Mesenchymal stem cell (in vitro differentiated cells and primary cell): Measurements from ENCODE around the gene PNPLA2.
A peak's percentile ranks its signal among the peaks of the same experiment; 100 is the strongest.

Source experiments
- DNase-seq: peaks from one replicate; pipeline ENCODE4 v3.0.0-alpha.2; 2013
- H2AFZ ChIP-seq: one replicate; pipeline ENCODE4 v1.6.1; 2013; ENCODE audit warnings: low read depth, mild to moderate bottlenecking, control low read depth, inconsistent platforms, low read length, moderate library complexity
- H2AK5ac ChIP-seq: 2 replicates; pipeline ENCODE4 v1.6.1; 2013; ENCODE audit warnings: low read length, moderate library complexity, mild to moderate bottlenecking, inconsistent platforms; ENCODE audit not compliant: severe bottlenecking
- H2BK120ac ChIP-seq: one replicate; pipeline ENCODE4 v1.6.1; 2013; ENCODE audit warnings: low read depth, mild to moderate bottlenecking, inconsistent platforms, low read length, moderate library complexity
- H2BK12ac ChIP-seq, 2 experiments: one replicate each; pipeline ENCODE4 v1.6.1; 2013; ENCODE audit warnings: inconsistent platforms in 2 of 2, low read length in 2 of 2, mild to moderate bottlenecking in 2 of 2, moderate library complexity in 2 of 2, control low read depth in 1 of 2
- H2BK15ac ChIP-seq: one replicate; pipeline ENCODE4 v1.6.1; 2013; ENCODE audit warnings: mild to moderate bottlenecking, low read depth, inconsistent platforms; ENCODE audit not compliant: poor library complexity, severe bottlenecking
- H2BK5ac ChIP-seq: 2 replicates; pipeline ENCODE4 v1.6.1; 2013; ENCODE audit warnings: low read depth, mild to moderate bottlenecking, low read length, control low read depth, inconsistent platforms; ENCODE audit not compliant: poor library complexity, severe bottlenecking
- H3K14ac ChIP-seq, 2 experiments: one replicate each; pipeline ENCODE4 v1.6.1; 2013; ENCODE audit warnings: inconsistent platforms in 2 of 2, low read length in 2 of 2, control low read depth in 1 of 2, mild to moderate bottlenecking in 1 of 2, moderate library complexity in 1 of 2
- H3K18ac ChIP-seq, 2 experiments: one replicate each; pipeline ENCODE4 v1.6.1; 2013; ENCODE audit warnings: inconsistent platforms in 2 of 2, low read length in 2 of 2, control low read depth in 1 of 2, low read depth in 1 of 2, mild to moderate bottlenecking in 1 of 2
- H3K23ac ChIP-seq, 2 experiments: one replicate each; pipeline ENCODE4 v1.6.1; 2013; ENCODE audit warnings: inconsistent platforms in 2 of 2, low read length in 2 of 2, mild to moderate bottlenecking in 2 of 2, moderate library complexity in 2 of 2, control low read depth in 1 of 2
- H3K27ac ChIP-seq: 2 replicates; pipeline ENCODE4 v1.5.1; 2013; ENCODE audit warnings: mild to moderate bottlenecking, moderate library complexity, low read length, control low read depth, inconsistent platforms; ENCODE audit not compliant: poor library complexity, severe bottlenecking
- H3K27me3 ChIP-seq, 2 experiments: 2 replicates each; pipeline versions ENCODE4 v1.6.1 to v1.7.0; 2013; ENCODE audit warnings: low read length in 2 of 2, mild to moderate bottlenecking in 2 of 2, moderate library complexity in 2 of 2, control low read depth in 1 of 2, inconsistent platforms in 1 of 2; ENCODE audit not compliant: control insufficient read depth in 1 of 2, insufficient read depth in 1 of 2
- H3K36me3 ChIP-seq, 2 experiments: 2 replicates each; pipeline versions ENCODE4 v1.6.1 to v1.7.0; 2013; ENCODE audit warnings: low read length in 2 of 2, control low read depth in 1 of 2, inconsistent platforms in 1 of 2, low read depth in 1 of 2, mild to moderate bottlenecking in 1 of 2; ENCODE audit not compliant: insufficient read depth in 2 of 2, control insufficient read depth in 1 of 2
- H3K4ac ChIP-seq, 2 experiments: one replicate each; pipeline ENCODE4 v1.6.1; 2013; ENCODE audit warnings: inconsistent platforms in 2 of 2, low read length in 2 of 2, mild to moderate bottlenecking in 2 of 2, moderate library complexity in 2 of 2, control low read depth in 1 of 2, low read depth in 1 of 2
- H3K4me1 ChIP-seq: 2 replicates; pipeline ENCODE4 v1.6.1; 2013; ENCODE audit warnings: low read depth, low read length, control low read depth; ENCODE audit not compliant: control insufficient read depth, insufficient read depth
- H3K4me2 ChIP-seq: 2 replicates; pipeline ENCODE4 v1.6.1; 2013; ENCODE audit warnings: low read length, mild to moderate bottlenecking, inconsistent platforms; ENCODE audit not compliant: poor library complexity, severe bottlenecking
- H3K4me3 ChIP-seq, 2 experiments: 2 replicates each; pipeline versions ENCODE4 v1.5.1 to v1.7.0; 2013; ENCODE audit warnings: low read length in 2 of 2, mild to moderate bottlenecking in 2 of 2, control low read depth in 1 of 2, low read depth in 1 of 2; ENCODE audit not compliant: insufficient read depth in 1 of 2
- H3K79me1 ChIP-seq: replicated peaks from 2 replicates; pipeline ENCODE4 v1.6.1; 2013; ENCODE audit warnings: mild to moderate bottlenecking, control low read depth, low read length, inconsistent platforms; ENCODE audit not compliant: poor library complexity, severe bottlenecking
- H3K9ac ChIP-seq: 2 replicates; pipeline ENCODE4 v1.7.0; 2013; ENCODE audit warnings: mild to moderate bottlenecking, low read length, moderate library complexity
- H3K9me3 ChIP-seq: 2 replicates; pipeline ENCODE4 v1.7.0; 2013; ENCODE audit warnings: mild to moderate bottlenecking, low read length; ENCODE audit not compliant: control insufficient read depth
- H4K8ac ChIP-seq: one replicate; pipeline ENCODE4 v1.6.1; 2013; ENCODE audit warnings: inconsistent platforms, mild to moderate bottlenecking, low read length, moderate library complexity
- H4K91ac ChIP-seq: one replicate; pipeline ENCODE4 v1.6.1; 2013; ENCODE audit warnings: mild to moderate bottlenecking, low read length, inconsistent platforms
- WGBS: methylation state at CpG from one replicate; pipeline ENCODE4 v1.1.7; 2013; ENCODE audit warnings: mixed read lengths; 5-methylcytosine and 5-hydroxymethylcytosine counted together

Gene PNPLA2

DNA sequence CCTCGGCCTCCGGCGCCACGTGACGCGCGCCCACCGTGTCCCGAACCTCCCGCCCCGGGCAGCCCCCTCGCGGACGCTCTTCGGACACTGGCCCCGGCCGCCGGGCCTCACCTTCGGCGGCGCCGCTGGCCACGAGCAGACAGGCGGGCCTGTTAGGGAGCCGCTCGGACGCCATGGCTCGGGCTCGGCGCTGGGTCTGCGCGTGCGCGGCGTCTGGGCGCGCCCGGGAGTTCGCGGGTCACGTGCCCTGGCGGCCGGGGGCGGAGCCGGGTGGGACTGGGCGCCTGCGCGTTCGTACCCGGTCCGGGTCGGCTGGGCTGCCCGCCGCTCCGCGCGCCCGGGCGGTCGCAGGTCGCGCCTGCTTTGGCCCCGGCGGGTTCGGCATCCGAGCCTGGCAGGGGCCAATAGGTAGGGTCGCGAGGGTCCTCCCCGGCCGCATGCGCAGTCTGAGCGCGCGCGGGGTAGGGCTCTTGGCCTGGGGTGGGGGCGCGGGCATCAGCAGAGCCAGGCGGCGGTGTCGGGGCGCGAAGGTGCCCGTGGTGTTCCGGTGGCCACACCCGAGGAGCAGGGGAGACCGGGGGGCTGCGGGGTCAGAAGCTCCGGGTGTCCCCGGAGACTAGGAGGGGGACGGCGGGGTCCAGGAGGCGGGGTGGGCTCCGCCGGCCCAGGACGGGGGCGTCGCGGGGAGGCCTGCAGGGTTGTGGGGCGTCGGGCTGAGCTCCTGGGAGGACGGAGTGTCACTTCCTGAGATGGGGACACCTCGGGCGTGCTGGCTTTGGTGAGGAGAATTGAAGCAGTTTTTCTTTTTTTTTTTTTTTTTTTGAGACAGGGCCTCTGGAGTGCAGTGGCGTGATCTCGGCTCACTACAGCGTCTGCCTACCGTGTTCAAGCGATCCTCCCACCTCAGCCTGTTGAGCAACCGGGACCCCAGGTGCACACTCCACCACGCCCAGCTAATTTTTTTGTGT lies 41.1 kb upstream of the PNPLA2 start, which contains the start of gene GATD1:
Gene GATD1 (minus strand): TSS at position 200 of the 968 bp plus-strand sequence. CDS start 25 bp downstream, at position 175.
- H3K27me3 ChIP-seq, result no peaks in the 10 kb centered on the region
- peak within 1 kb of the TSS; percentile 96 for H4K8ac ChIP-seq
- WGBS, result 3% methylated on average over 82 of the region's 110 CpGs

DNA sequence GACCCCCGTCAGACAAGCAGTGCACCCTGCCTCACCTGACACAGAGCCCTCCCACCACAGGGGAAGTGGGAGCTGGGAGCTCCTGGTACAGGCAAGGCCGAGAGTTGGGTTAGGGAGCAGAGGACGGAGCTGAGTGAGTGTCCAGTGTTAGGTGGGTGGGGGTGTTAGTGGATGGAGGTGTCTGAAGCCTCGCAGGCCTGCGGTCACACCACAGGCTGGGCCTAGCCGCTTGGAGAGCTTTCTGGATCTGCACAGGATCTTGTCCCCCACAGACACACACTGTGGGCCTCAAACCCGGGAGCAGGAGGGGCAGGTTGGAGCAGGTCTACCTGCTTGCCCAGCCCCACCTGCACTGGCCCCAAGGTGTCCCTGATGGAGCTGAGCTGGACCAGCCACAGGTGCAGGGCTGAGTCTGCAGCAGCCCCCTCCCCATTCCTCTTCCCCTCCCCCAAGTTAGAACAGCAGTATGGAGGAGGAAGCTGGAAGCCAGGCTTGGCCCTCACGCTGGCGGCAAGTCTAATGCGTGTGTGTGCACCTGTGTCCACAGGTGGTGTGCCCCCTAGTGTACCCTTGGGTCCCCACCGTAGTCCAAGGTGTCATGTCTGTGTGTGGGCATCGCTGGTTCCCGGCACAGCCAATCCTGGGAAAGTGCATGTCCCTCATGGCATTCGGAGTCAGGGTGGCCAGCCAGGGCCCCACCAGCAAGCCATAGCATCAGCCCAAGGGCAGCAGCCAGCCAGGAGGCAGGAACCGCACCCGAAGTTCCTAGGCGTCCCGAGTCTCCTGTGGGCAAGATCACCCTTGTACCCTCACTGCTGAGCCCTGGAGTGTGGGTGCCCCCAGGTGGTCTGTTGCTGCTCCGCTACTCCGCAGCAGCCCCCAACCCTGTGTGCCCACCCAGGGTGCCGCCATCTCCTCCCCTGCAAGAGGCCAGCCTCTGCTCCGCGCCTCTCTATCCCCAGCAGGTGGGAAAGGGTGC lies 39.4 kb upstream of the PNPLA2 start:
- Histone ChIP-seq H3K9ac (no peak overlapping the region), H3K79me1 (peaks cover 20% of the 10 kb centered on the region), H3K14ac (no peak overlapping the region), H3K9me3 (no peaks in the 10 kb centered on the region), H3K18ac (peak overlapping the region in 1 of 2 experiments; percentile 18), H2BK15ac (no peak overlapping the region), H4K91ac (no peak overlapping the region), H3K4me1 (peaks cover 47% of the 10 kb centered on the region), H3K27ac (no peak overlapping the region), H2BK5ac (no peak overlapping the region), H3K4me3 (no peak overlapping the region), H3K23ac (peak overlapping the region in 1 of 2 experiments; percentile 73), H3K4ac (peak overlapping the region in 1 of 2 experiments; percentile 14), H3K36me3 (peaks cover 23 to 33% of the 10 kb centered on the region in 2 experiments), H2BK120ac (no peak overlapping the region), H2AFZ (no peak overlapping the region), H2AK5ac (no peak overlapping the region), H3K4me2 (no peak overlapping the region), H4K8ac (no peak overlapping the region), H2BK12ac (no peak overlapping the region), H3K27me3 (no peaks in the 10 kb centered on the region)
- 98% methylated on average over 22 of the region's 23 CpGs for WGBS
- DNase-seq, result no peak

More for the DNA sequence above, 41.1 kb upstream of the PNPLA2 start, which contains the start of gene GATD1:
- peak within 1 kb of the TSS; percentile 71 to 96 for H3K4ac ChIP-seq
- H3K23ac ChIP-seq, result peak within 1 kb of the TSS; percentile 64 to 95
- DNase-seq, result peak; percentile 83
- H3K4me1 ChIP-seq, result peaks cover 51% of the 10 kb centered on the region
- peak within 1 kb of the TSS; percentile 84 for H2BK120ac ChIP-seq
- H3K18ac ChIP-seq, result peak within 1 kb of the TSS; percentile 94 to 96
- H3K79me1 ChIP-seq, result peaks cover 28% of the 10 kb centered on the region
- H3K27ac ChIP-seq, result no peak within 1 kb of the TSS
- peak within 1 kb of the TSS in 1 of 2 experiments; percentile 100 for H3K14ac ChIP-seq
- H3K9ac ChIP-seq, result peak within 1 kb of the TSS; percentile 93
- H2AK5ac ChIP-seq, result peak within 1 kb of the TSS; percentile 57
- H4K91ac ChIP-seq, result peak within 1 kb of the TSS; percentile 97
- no peaks in the 10 kb centered on the region for H3K9me3 ChIP-seq
- H2BK5ac ChIP-seq, result peak within 1 kb of the TSS; percentile 85
- H3K4me3 ChIP-seq, result peak within 1 kb of the TSS; percentile 93 to 96
- H3K4me2 ChIP-seq, result peak within 1 kb of the TSS; percentile 92
- H2AFZ ChIP-seq, result peak within 1 kb of the TSS; percentile 60
- H3K36me3 ChIP-seq, result peaks cover 35 to 50% of the 10 kb centered on the region in 2 experiments
- H2BK15ac ChIP-seq, result peak within 1 kb of the TSS; percentile 98
- H2BK12ac ChIP-seq, result peak within 1 kb of the TSS; percentile 30 to 83

DNA sequence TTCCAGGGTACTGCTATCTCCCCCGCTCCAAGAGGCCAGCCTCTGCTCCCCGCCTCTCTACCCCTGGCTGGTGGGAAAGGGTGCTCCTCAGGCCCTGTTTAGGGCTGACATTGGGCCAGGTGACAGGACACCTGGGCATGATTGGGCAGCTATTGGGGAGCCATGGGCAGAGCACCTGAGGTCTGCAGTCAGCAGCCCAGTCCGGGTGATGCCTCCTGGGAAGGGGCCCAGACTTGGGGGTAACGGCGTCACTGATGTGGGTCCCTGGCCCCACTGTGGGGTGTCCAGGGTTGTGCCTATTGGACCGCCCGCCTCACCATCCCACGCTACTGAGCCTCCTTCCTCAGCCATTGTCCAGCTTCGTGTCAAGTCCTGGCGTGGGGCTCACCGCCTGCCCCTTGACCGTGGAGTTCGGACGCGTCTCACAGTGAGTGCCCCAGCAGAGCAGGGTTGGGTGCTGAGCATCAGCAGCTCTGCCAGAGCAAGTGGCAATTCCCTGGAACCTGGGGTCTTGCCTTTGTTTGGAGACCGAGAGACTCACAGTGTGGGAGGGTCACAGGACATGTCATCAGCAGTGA lies 38.7 kb upstream of the PNPLA2 start:
- no peak overlapping the region for H2BK15ac ChIP-seq
- no peak overlapping the region for H3K4ac ChIP-seq
- H2AK5ac ChIP-seq, result no peak overlapping the region
- peak overlapping the region; percentile 1 for H4K91ac ChIP-seq
- H2BK5ac ChIP-seq, result no peak overlapping the region
- H3K79me1 ChIP-seq, result peaks cover 20% of the 10 kb centered on the region
- peaks cover 23 to 26% of the 10 kb centered on the region in 2 experiments for H3K36me3 ChIP-seq
- no peaks in the 10 kb centered on the region for H3K27me3 ChIP-seq
- H3K9ac ChIP-seq, result no peak overlapping the region
- no peak overlapping the region for H2BK12ac ChIP-seq
- no peak overlapping the region for H3K4me2 ChIP-seq
- no peak overlapping the region for H3K14ac ChIP-seq
- H3K9me3 ChIP-seq, result no peaks in the 10 kb centered on the region
- H3K23ac ChIP-seq, result no peak overlapping the region
- H2BK120ac ChIP-seq, result no peak overlapping the region
- DNase-seq, result no peak
- H4K8ac ChIP-seq, result no peak overlapping the region
- no peak overlapping the region for H3K18ac ChIP-seq
- H3K4me1 ChIP-seq, result peaks cover 42% of the 10 kb centered on the region
- H3K27ac ChIP-seq, result no peak overlapping the region
- WGBS, result 96% methylated on average over 16 of the region's 16 CpGs
- H3K4me3 ChIP-seq, result no peak overlapping the region
- no peak overlapping the region for H2AFZ ChIP-seq
